Activated CD4-positive, alpha-beta T cell treated with anti-CD3 and anti-CD28 coated beads, Interleukin-10, Interleukin-2, amounts not matched to agents 100 ng/mL and 50 ng/mL, durations not matched to agents 16 hours and 8 hours (primary cell): ENCODE results near the gene DAZAP2.
A peak's percentile ranks its signal among the peaks of the same experiment; 100 is the strongest.

Experiments used
- DNase-seq: peaks from one replicate; pipeline ENCODE4 v3.0.0-alpha.2; 2020

The DAZAP2 gene, protein sequence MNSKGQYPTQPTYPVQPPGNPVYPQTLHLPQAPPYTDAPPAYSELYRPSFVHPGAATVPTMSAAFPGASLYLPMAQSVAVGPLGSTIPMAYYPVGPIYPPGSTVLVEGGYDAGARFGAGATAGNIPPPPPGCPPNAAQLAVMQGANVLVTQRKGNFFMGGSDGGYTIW

GRCh38 chr12:51238510-51239334, at the start of gene DAZAP2:
Gene DAZAP2, plus strand, starts transcription at chr12:51238826. Its CDS starts 82 bp downstream, at chr12:51238908.
- peak; percentile 97 for DNase-seq

DNA sequence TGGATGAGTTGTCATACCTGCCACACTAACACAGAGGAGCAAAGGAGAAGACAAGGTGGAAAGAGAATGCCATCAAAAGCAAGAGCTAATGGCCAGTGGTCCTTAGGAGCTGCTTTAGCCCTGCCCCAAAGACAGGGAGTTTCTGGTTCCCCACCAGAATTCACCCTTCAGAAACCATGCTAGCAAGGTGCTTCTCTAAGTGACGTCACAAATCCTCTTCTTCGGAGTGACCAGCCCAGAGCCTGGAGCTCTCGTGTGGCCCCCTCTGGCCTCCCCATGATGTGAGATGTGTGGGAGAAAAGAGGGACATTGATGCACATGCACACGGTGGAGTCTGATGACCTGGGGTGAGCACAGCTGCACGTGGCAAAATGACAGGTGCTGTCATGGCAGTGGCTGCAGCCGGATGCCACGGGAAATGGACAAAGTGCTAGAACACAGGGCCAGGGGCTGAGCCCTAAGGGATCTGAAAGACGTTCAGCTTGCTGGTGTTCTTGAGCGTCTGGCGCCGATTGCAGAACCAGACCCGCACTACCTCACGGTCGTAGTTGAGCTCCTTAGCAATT, 48.8 kb upstream of the DAZAP2 start:
- no peak for DNase-seq

DNA sequence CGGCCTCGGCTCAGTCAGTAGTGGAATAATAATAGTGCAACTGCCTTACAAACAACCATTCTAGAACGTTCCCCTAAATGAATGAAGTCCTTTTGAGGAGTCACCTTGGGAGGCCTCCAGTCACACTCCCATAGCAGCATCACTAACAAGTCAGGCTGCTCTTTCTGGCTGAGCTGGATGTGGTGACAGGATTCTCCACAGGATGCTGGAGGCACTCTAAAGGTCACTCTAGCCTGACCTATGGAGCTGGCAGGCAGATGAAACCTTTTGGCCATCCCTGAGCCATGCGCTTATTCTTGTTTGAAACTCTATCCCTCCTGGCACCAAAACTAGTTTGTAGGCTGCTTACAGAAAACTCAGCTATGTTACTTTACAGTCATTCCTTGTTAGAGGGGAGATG, 47.8 kb upstream of the DAZAP2 start:
- DNase-seq: no peak

DNA sequence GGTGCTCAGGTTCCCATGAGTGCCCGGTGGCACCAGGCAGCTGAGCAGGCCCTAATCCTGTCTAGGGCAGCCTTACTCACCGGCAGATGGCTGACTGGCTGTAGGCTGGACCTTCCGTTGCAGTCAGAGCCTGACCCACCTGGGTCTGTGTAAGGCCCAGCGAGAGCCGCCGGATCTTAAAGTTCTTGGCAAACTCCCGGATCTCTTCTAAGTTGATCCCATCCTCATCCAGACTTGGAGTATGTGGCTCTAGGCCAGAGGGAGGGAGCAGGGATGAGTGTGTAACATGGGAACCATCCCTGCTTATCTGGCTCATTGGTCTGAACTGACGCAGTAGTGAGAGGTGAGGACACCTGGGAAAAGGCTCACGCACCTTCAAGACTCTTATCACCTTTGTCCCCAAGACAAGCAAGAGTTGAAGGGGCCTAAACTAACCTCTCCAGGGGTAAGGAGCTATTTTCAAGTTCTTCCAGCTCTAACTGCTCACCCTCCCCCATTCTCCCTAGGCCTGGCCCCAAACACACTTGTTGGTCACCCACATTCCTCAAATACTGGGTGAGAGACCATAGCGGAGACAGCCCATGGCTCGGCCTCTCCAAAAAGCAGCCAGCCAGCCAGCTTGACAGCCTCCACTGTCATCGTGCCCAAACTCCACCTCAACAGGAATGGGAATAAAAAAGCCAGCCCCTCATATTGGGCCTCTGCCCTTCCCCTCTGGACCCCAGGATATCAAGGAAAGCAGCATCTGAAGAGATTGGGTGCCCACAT, 46.9 kb upstream of the DAZAP2 start:
- DNase-seq: no peak

DNA sequence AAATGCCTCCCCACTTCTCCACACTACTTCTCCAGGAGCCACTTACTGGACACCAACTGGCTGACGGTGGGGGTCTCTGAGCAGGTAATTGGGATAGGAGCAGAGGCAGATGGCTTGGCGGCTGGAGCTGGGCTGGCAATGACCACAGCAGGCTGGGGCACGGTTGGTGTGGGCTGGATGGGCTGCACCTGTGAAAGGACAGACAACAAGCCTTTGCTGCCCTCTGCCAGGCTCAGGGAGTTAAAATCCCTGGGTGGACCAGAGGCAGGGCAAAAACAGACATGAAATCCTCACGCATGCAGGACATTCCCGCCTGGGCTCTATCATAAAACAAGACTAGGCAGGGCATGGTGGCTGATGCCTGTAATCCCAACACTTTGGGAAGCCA, 46.3 kb upstream of the DAZAP2 start:
- no peak for DNase-seq

DNA sequence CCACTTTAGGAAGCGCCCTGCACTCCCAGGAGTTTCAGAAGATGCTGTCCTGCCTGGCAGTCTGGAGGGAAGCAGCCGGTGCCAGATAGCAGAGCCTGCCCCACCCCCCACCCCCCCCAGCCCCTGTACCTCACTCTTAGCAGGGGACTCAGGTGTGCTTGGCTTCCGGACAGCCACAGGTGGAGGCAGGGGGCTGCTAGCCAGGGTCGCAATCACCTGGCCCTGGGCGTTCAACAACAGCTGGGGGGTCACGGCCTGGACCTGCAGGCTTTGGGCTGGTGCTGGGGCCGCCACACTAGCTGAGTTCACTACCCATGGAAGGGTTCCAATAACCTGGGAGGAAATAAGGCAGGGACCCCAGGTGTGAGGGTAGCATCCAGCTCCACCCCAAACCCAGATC, 42.8 kb upstream of the DAZAP2 start:
- DNase-seq: no peak

- DNase-seq: no peak
Measured at GRCh38 chr12:51196547-51196946, 42.1 kb upstream of the DAZAP2 start.

- DNase-seq: no peak
Measured at GRCh38 chr12:51197736-51198567, 40.7 kb upstream of the DAZAP2 start.

- no peak for DNase-seq
Measured at GRCh38 chr12:51198568-51199365, 39.9 kb upstream of the DAZAP2 start.

DNA sequence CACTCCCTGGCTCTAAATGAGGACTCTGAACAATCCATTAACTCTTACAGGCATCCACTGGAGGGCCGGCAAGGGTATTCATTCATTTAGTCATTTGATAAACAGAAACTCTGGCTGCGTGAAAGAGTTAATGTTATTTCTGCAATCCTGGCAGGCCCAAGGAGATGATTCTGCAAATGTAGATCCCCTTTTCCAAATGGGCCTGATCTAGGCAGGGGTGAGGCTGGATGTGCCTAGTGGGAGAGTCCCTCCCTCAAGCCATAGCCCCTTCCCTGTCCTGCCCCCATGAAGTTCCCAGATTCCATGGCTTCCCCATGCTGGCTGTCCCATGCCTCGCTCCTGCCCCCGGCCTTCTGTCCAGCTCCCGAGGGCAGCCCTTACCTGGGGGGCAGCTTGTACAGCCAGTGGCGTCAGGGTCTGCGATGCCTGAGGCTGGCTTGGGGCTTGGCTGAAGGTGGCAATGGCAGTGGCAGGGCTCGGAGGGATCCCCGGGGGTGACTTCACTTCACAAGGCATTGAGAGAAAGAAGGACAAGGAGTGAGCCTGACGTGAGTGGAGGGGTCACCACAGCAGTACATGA, 39.2 kb upstream of the DAZAP2 start:
- DNase-seq: no peak

DNA sequence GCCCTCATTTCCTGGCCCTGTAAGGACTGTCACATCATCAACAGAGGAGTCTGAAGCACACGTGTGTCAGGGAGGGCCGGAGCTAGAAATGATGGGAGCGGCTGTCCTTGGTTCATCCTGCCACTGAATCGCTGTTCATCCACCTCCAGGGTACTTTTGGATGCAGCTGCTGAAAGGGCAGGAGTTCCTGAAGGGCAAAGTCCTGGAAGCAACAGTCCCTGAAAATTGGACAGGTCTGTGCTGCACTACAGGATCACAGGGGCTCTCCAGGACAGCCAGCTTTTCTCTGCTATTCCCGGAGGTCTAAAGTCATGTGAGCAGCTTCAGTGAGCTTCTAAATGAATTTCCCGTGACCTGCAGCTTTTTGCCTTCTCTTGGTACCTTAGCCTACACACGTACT, 38.5 kb upstream of the DAZAP2 start:
- DNase-seq: no peak

DNA sequence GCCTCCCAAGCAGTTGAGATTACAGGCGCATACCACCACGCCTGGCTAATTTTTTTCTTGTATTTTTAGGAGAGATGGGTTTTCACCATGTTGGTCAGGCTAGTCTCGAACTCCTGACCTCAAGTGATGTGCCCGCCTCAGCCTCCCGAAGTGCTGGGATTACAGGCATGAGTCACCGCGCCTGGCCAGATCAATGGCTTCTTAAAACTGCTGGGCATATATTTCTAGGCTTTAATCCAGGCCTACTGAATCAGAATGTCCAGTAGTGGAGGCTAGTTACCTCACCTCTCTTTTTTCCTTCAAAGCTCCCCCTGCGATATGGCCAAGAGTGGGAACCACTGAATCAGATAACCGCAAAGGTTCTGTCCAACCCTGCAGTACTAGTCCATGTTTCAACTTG, 37.8 kb upstream of the DAZAP2 start:
- no peak for DNase-seq

- peak; percentile 33 for DNase-seq
Measured at GRCh38 chr12:51202718-51203117, 35.9 kb upstream of the DAZAP2 start.

DNA sequence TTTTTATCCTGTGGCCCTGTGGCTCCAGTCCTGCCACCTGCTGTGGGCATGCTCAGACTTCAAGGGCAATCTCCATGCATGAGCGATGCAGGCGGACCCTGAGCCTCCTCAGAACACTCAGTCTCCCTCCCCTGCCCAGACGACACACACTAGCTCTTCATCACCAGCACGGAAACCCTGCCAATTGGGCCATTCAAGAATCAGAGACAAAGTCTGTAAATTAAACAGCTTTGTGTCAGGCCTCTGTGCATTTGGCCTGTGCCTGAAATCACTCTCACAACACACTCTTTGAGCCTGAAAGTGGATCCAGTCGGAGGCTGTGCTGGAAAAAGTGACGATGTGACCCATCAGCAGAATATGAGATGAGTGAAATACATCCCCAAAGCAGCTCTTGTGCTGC, 33.3 kb upstream of the DAZAP2 start:
- no peak for DNase-seq

- no peak for DNase-seq
Measured at GRCh38 chr12:51208016-51208660, 30.5 kb upstream of the DAZAP2 start.

DNA sequence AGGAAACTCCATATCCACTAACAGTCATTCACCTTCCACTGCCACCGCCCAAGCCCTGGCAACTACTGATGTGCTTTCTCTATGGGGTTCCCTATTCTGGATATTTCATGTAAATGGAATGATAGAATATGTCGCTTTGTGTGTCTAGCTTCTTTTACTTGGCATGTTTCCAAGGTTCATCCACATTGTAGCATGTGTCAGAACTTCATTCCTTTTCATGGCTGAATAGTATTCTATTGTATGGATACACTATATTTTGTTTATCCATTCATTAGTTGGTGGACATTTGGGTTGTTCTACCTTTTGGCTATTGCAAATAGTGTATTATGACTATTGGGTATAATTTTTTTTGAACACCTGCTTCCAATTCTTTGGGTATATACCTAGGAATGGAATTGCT, 29.4 kb upstream of the DAZAP2 start:
- no peak for DNase-seq

GRCh38 chr12:51210690-51211395, 27.8 kb upstream of the DAZAP2 start:
- DNase-seq: no peak

GRCh38 chr12:51214895-51215294, 23.7 kb upstream of the DAZAP2 start:
- DNase-seq: no peak

DNA sequence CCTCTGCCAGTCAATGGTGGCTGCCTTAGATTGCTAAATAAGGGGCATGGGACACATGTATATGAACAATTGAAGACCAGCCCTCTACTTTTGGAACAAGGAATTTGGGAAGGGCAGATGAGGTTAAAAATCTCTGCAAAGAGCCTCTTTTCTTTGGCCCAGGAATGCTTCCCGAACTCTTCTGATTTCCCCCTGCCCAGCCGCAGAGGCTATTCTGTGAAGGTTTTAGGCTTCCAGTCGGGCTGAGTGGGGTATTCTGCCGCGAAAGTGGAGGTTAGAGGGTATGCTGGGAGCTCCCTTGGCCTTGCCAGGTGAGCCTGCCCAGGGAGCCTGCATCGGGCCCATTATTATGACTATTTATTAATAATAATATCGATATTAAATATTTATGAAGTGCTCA, 22.0 kb upstream of the DAZAP2 start:
- no peak for DNase-seq
